Measurements from ENCODE around the gene KRTAP12-4. TPM values are rescaled to one million over a fixed set of nuclear protein-coding genes. Genes with fewer than 3 reads are reported as not detected.
"Not testable (repeated sequence)": the region's sequence is repeated elsewhere in the genome, so short reads cannot be mapped to it uniquely, and the experiment has no call there.

KRTAP12-4 gene
- total and polyA plus RNA-seq, 9 of the 15 experiments (the other 6 are each of a cell fraction or from before 2014, with no cell fraction given), result not detected

DNA sequence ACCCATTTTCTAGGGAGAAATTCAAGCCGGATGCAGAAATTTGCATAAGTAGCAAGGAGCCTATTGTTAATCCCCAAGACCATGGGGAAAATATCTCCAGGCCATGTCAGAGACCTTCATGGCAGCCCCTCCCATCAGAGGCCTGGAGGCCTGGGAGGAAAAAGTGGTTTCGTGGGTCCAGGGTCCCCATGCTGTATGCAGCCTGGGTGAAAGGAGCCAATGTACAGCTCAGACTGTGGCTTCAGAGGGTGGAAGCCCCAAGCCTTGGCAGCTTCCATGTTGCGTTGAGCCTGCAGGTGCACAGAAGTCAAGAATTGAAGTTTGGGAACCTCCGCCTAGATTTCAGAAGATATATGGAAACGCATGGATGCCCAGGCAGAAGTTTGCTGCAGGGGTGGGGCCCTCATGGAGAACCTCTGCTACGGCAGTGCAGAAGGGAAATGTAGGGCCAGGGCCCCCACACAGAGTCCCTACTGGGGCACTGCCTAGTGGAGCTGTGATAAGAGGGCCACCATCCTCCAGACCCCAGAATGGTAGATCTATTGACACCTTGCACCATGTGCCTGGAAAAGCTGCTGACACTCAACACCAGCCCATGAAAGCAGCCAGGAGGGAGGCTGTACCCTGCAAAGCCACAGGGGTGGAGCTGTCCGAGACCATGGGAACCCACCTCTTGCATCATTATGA, 44.2 kb downstream of the KRTAP12-4 start:
- intact Hi-C loops (cut with micrococcal nuclease); DNase-seq (ENCODE audit: extremely low read depth in 1 of 4, low spot score in 3 of 4); CTCF ChIA-PET (ENCODE audit: low intra/inter-chr PET ratio); H4K20me1 ChIP-seq (replicated peaks; ENCODE audit: control insufficient read depth, insufficient read depth, low read length); H3K27ac ChIP-seq (ENCODE audit: extremely low read depth, low read depth, low read length); H2AFZ ChIP-seq (ENCODE audit: low read depth, low read length); H3K36me3 ChIP-seq (ENCODE audit: control insufficient read depth, insufficient read depth, low read length); in situ Hi-C loops (cut with MboI); H3K9ac ChIP-seq (ENCODE audit: insufficient read depth in 1 of 2, low read depth in 2 of 2, low read length in 2 of 2); BruUV-seq (replicated peaks); H3K4me2 ChIP-seq (ENCODE audit: insufficient read depth, low read length); H3K9me3 ChIP-seq (replicated peaks; ENCODE audit: control insufficient read depth, insufficient read depth, low read depth, low read length); H3K9me1 ChIP-seq (ENCODE audit: control insufficient read depth, insufficient read depth, low read length); ATAC-seq; FAIRE-seq; H3K4me3 ChIP-seq; H3K79me2 ChIP-seq (ENCODE audit: control insufficient read depth, insufficient read depth, low read length): not testable (repeated sequence)
- TF ChIP-seq TRIM28 (IDR thresholded peaks at IDR 0.05), result 0 out of 2 replicates have a peak, but pooled peaks have one; percentile 58
- Histone ChIP-seq H3K4me1 (replicated peaks in 1 of 2; ENCODE audit: control insufficient read depth in 2 of 2, insufficient read depth in 2 of 2, low read length in 2 of 2) (peaks cover 0 to 10% of the 10 kb centered on the region in 2 experiments; a peak in 2 of 5 replicates), H3K27me3 (ENCODE audit: control insufficient read depth in 2 of 2, insufficient read depth in 2 of 2, low read length in 2 of 2) (peaks cover 12 to 26% of the 10 kb centered on the region in 2 experiments; a peak in 4 of 5 replicates)
- 3% methylated on average over 7 of the region's 7 CpGs for WGBS (ENCODE audit: insufficient coverage, low coverage, missing lambda C conversion rate)
- POLR2A ChIA-PET, result interaction anchor here (0.6 kb wide), 1 partner anchor 119 kb away, joined by 3 read pairs; no protein-coding TSS in a partner anchor

DNA sequence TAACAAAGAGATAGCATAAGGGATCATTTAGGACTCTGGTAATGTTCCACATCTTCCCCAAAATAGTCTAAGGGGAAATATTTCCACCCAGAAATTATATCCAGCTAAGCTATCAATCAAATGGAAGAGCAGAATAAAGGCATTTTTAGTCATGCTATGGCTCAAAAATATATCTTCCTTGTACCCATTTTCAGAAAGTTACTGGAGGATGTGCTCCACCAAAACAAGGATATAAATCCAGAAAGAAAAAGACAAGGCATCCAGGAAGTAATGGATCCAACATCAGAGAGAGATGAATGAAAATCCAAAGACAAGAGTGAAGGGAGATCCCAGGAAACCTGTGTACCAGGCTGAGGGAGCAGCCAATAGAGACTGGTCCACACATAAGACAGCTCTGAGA, 45.3 kb downstream of the KRTAP12-4 start:
- DNase-seq (ENCODE audit: extremely low read depth in 1 of 4, low spot score in 3 of 4) (no peak), FAIRE-seq (no peak), ATAC-seq (no peak)
- Histone ChIP-seq H3K36me3 (ENCODE audit: control insufficient read depth, insufficient read depth, low read length) (no peaks in the 10 kb centered on the region), H3K9ac (ENCODE audit: insufficient read depth in 1 of 2, low read depth in 2 of 2, low read length in 2 of 2) (no peak overlapping the region), H3K4me3 (no peak overlapping the region), H2AFZ (ENCODE audit: low read depth, low read length) (no peak overlapping the region), H3K4me1 (replicated peaks in 1 of 2; ENCODE audit: control insufficient read depth in 2 of 2, insufficient read depth in 2 of 2, low read length in 2 of 2) (peaks cover 0 to 5% of the 10 kb centered on the region in 2 experiments; a peak in 1 of 5 replicates), H3K27me3 (ENCODE audit: control insufficient read depth in 2 of 2, insufficient read depth in 2 of 2, low read length in 2 of 2) (peaks cover 3 to 15% of the 10 kb centered on the region in 2 experiments; a peak in 4 of 5 replicates), H3K79me2 (ENCODE audit: control insufficient read depth, insufficient read depth, low read length) (no peaks in the 10 kb centered on the region), H4K20me1 (replicated peaks; ENCODE audit: control insufficient read depth, insufficient read depth, low read length) (no peaks in the 10 kb centered on the region), H3K27ac (ENCODE audit: extremely low read depth, low read depth, low read length) (no peak overlapping the region), H3K9me1 (ENCODE audit: control insufficient read depth, insufficient read depth, low read length) (peaks cover under 1% of the 10 kb centered on the region), H3K9me3 (replicated peaks; ENCODE audit: control insufficient read depth, insufficient read depth, low read depth, low read length) (no peaks in the 10 kb centered on the region; the same call in none of the 2 replicates), H3K4me2 (ENCODE audit: insufficient read depth, low read length) (no peak overlapping the region)
- POLR2A ChIA-PET, result interaction anchor here (0.9 kb wide), 1 partner anchor 27 kb away, joined by 3 read pairs; no protein-coding TSS in a partner anchor
- intact Hi-C loops (cut with micrococcal nuclease), result no loop called here
- in situ Hi-C loops (cut with MboI), result no loop called here
- CTCF ChIA-PET (ENCODE audit: low intra/inter-chr PET ratio), result no interaction called here
- BruUV-seq (replicated peaks), result no TSS peak
- TF ChIP-seq CBX1 (IDR thresholded peaks at IDR 0.05; ENCODE audit: low read depth) (no peak), HNRNPK (IDR thresholded peaks at IDR 0.05; ENCODE audit: low read depth, low read length, poor library complexity, severe bottlenecking) (no peak), ZNF699 (CRISPR knock-in tag; IDR thresholded peaks at IDR 0.05; ENCODE audit: insufficient replicate concordance) (no peak), POLR2B (IDR thresholded peaks at IDR 0.05; ENCODE audit: low read depth, partially characterized antibody) (no peak), ZNF695 (CRISPR knock-in tag; IDR thresholded peaks at IDR 0.05) (no peak)
- TF ChIP-seq, protein P1, sequence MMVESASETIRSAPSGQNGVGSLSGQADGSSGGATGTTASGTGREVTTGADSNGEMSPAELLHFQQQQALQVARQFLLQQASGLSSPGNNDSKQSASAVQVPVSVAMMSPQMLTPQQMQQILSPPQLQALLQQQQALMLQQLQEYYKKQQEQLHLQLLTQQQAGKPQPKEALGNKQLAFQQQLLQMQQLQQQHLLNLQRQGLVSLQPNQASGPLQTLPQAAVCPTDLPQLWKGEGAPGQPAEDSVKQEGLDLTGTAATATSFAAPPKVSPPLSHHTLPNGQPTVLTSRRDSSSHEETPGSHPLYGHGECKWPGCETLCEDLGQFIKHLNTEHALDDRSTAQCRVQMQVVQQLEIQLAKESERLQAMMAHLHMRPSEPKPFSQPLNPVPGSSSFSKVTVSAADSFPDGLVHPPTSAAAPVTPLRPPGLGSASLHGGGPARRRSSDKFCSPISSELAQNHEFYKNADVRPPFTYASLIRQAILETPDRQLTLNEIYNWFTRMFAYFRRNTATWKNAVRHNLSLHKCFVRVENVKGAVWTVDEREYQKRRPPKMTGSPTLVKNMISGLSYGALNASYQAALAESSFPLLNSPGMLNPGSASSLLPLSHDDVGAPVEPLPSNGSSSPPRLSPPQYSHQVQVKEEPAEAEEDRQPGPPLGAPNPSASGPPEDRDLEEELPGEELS (CRISPR knock-in tag; IDR thresholded peaks at IDR 0.05; ENCODE audit: borderline replicate concordance), result no peak
- TF ChIP-seq, protein P2, sequence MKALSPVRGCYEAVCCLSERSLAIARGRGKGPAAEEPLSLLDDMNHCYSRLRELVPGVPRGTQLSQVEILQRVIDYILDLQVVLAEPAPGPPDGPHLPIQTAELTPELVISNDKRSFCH (CRISPR knock-in tag; IDR thresholded peaks at IDR 0.05), result no peak
- TF ChIP-seq, protein P2 (tag; IDR thresholded peaks at IDR 0.05), result no peak
- TF ChIP-seq, protein P3, sequence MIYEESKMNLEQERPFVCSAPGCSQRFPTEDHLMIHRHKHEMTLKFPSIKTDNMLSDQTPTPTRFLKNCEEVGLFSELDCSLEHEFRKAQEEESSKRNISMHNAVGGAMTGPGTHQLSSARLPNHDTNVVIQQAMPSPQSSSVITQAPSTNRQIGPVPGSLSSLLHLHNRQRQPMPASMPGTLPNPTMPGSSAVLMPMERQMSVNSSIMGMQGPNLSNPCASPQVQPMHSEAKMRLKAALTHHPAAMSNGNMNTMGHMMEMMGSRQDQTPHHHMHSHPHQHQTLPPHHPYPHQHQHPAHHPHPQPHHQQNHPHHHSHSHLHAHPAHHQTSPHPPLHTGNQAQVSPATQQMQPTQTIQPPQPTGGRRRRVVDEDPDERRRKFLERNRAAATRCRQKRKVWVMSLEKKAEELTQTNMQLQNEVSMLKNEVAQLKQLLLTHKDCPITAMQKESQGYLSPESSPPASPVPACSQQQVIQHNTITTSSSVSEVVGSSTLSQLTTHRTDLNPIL (CRISPR knock-in tag; IDR thresholded peaks at IDR 0.05), result no peak
